Spleen (tissue), 7 donors: ENCODE measurements around the gene DTNB.

Experiments
- CTCF ChIP-seq, 11 experiments: fragments of 200-600 bp in 7 of 11; fragments of 450-650 bp in 4 of 11; sonication (generic) in 4 of 11; IDR thresholded peaks in 8 of 11; conservative IDR thresholded peaks in 3 of 11; 1 replicate in 7 of 11; 2 replicates in 4 of 11; pipeline versions ENCODE4 v1.4.0 to v1.8.0; 2016 to 2021; ENCODE audit warnings: antibody characterized with exemption in 11 of 11, inconsistent platforms in 4 of 11, mild to moderate bottlenecking in 1 of 11
- POLR2A ChIP-seq, 3 donors: fragments of 450-650 bp; IDR thresholded peaks; one replicate each; pipeline ENCODE4 v1.5.1; 2017; ENCODE audit warnings: antibody characterized with exemption in 3 of 3, mild to moderate bottlenecking in 1 of 3
- donor health status: DM: no; HTN: no; CAD: no; lungs with moderate emphysema.
- donor health status: DM: no; HTN: no; CAD: no.
- donor health status: DM: no; HTN: no; CAD: no.

DNA sequence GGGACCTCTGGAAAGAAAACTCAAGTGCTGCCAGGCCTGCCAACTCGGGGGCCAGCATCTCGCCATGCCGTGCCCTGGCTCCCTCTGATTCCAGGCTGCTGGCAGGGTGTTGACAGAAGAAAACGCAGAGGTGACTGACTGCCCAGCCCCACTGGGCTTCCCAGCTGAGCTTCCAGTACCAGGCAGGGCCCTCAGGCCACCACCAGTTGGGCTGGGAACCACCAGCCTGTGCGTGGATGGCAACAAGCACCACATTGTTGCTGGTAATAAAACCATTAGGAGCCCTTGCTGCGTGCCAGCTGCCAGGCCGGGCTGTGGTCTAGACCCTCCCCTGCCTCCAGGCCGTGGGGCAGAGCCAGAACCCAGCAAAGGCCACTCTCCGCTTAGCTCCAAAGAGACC, 340.8 kb downstream of the DTNB start:
- TF ChIP-seq CTCF (IDR thresholded peaks at IDR 0.05 in 8 of 11, conservative IDR thresholded peaks at IDR 0.05 in 3 of 11): no peak
- no peak for TF ChIP-seq POLR2A (IDR thresholded peaks at IDR 0.05)
